Mucosa of rectum (tissue), 2 donors: ENCODE data around the gene MCM10.

Experiments
- H3K27ac ChIP-seq, 2 donors: one replicate each; pipeline ENCODE4 v1.7.0; 2013; ENCODE audit warnings: inconsistent platforms in 2 of 2, low read depth in 2 of 2, low read length in 2 of 2
- H3K27me3 ChIP-seq, 2 donors: one replicate each; pipeline ENCODE4 v1.7.0; 2013; ENCODE audit warnings: low read length in 2 of 2; ENCODE audit not compliant: control insufficient read depth in 2 of 2, insufficient read depth in 2 of 2
- H3K36me3 ChIP-seq, 2 donors: one replicate each; pipeline ENCODE4 v1.7.0; 2013; ENCODE audit warnings: low read length in 2 of 2; ENCODE audit not compliant: control insufficient read depth in 2 of 2, insufficient read depth in 2 of 2
- H3K4me1 ChIP-seq, 2 donors: one replicate each; pipeline ENCODE4 v1.7.0; 2013; ENCODE audit warnings: low read length in 2 of 2, mild to moderate bottlenecking in 1 of 2; ENCODE audit not compliant: control insufficient read depth in 2 of 2, insufficient read depth in 2 of 2
- H3K4me3 ChIP-seq, 2 donors: one replicate each; pipeline ENCODE4 v1.7.0; 2013; ENCODE audit warnings: low read length in 2 of 2
- H3K9ac ChIP-seq, 2 donors: one replicate each; pipeline ENCODE4 v1.7.0; 2013; ENCODE audit warnings: low read length in 2 of 2, low read depth in 1 of 2, mild to moderate bottlenecking in 1 of 2
- H3K9me3 ChIP-seq, 2 donors: one replicate each; pipeline ENCODE4 v1.7.0; 2013; ENCODE audit warnings: low read length in 2 of 2; ENCODE audit not compliant: control insufficient read depth in 2 of 2
- donor health status: healthy.
- donor health status: Normal muscosa, but diverticular disease.

The MCM10 gene

DNA sequence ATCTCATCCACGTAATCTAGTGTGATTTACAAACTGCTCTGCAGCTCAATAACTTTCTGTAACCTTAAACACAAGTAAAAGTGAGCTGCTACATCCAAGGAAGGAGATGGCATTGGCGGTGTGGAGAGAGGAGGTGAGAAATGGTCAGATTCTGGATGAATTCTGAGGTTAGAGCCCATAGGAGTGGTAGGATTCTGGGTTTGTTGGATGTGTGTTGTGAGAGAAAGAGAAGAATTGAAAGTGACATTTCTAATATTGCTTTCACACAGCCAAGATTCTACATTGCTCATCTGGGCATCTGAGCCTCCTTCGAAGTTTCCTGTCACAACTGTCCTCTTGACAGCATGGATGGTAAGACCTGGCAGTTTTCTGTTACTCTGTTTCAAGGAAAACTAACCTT is 2.5 kb downstream of the MCM10 start:
- Histone ChIP-seq H3K36me3 (no peaks in the 10 kb centered on the region), H3K27ac (no peak overlapping the region), H3K9me3 (no peaks in the 10 kb centered on the region)

DNA sequence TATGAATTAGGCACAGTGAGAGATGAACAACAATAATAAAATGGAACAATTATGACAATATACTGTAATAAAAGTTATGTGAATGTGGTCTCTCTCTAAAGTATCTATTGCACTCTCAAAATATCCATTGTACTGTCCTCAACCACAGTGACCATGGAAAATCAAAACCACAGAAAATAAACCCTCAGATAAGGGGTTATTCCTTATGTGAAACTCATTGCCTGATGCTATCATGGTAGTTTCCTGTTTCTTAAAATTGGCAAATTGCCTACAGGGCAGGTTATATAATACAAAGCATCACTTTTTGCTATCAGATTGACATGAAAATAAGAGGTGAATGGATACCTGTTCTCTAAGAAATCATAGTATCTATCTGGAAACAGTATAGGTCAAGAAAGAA is 3.8 kb downstream of the MCM10 start:
- no peaks in the 10 kb centered on the region for H3K9me3 ChIP-seq
- no peaks in the 10 kb centered on the region for H3K36me3 ChIP-seq
- no peak overlapping the region for H3K27ac ChIP-seq
- H3K9ac ChIP-seq, result no peak overlapping the region
- H3K27me3 ChIP-seq, result no peaks in the 10 kb centered on the region
- no peak overlapping the region for H3K4me3 ChIP-seq
- peaks cover 3 to 5% of the 10 kb centered on the region in 2 donors for H3K4me1 ChIP-seq

More for the DNA sequence above, 2.5 kb downstream of the MCM10 start:
- Histone ChIP-seq H3K27me3 (no peaks in the 10 kb centered on the region), H3K9ac (no peak overlapping the region), H3K4me3 (no peak overlapping the region), H3K4me1 (peaks cover 3 to 5% of the 10 kb centered on the region in 2 donors)

DNA sequence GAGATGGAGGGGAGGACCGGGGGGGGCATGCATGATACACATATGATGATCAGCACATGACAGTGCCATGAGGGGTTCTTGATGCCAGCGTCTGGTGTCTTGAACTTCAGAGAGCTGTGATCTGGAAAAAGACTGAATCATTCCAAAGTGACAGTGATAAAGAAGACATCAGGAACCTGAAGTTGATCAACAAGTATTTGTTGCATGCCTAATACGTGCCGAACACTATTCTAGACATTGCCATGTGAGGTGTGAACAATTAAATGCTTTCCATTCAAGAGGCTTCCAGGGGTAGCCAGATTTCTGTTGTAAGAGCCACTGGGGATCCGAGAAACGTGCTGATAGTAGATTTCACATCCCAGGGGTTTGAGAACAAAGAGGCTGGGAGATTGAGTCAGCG is 6.2 kb downstream of the MCM10 start:
- Histone ChIP-seq H3K4me1 (no peaks in the 10 kb centered on the region), H3K27ac (no peak overlapping the region), H3K36me3 (no peaks in the 10 kb centered on the region), H3K9ac (no peak overlapping the region), H3K9me3 (no peaks in the 10 kb centered on the region), H3K27me3 (no peaks in the 10 kb centered on the region), H3K4me3 (no peak overlapping the region)

DNA sequence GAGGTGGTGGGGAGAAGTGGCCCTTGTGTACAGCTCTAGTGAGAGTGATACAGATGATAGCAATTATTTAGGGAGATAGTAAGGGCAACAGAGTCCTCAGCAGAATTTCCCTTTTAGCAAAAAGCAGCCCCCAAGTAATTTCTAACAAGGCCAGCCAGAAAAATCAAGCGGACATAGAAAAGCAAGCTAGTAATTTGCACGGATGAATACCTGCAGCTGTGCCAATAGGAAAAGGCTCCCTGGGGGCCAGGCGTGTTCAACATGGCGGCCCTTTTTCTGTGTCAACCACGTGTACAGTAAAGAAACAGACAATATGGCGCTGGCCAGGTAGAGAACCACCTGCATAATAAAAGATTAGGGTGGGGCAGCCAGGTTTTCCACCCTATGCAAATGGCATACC is 7.4 kb downstream of the MCM10 start:
- Histone ChIP-seq H3K4me1 (no peaks in the 10 kb centered on the region), H3K4me3 (no peak overlapping the region), H3K9ac (no peak overlapping the region)

DNA sequence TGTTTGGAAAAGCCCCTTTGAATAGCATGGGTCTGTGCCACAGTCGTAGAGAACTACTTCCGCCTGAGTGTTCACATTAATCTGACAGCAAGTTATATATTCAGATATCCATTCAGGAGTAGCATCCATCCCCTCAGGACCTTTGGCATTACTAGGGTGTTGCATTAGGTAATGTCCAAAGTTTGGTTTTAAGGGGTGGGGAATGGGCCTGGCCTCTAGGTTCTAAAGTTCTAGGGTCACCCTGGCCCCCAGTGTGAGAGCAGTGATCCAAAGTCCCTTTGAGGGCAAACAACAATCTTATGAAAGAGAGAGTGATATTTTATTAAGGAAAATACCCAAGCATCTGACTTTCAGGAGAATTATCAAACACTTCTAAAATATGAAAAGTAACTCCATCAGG is 12.3 kb downstream of the MCM10 start:
- H3K27me3 ChIP-seq, result no peaks in the 10 kb centered on the region
- no peak overlapping the region for H3K9ac ChIP-seq
- H3K4me1 ChIP-seq, result no peaks in the 10 kb centered on the region
- H3K27ac ChIP-seq, result no peak overlapping the region
- no peaks in the 10 kb centered on the region for H3K9me3 ChIP-seq
- H3K4me3 ChIP-seq, result no peak overlapping the region
- H3K36me3 ChIP-seq, result no peaks in the 10 kb centered on the region

More for the DNA sequence above, 7.4 kb downstream of the MCM10 start:
- no peak overlapping the region for H3K27ac ChIP-seq
- H3K36me3 ChIP-seq, result no peaks in the 10 kb centered on the region
- H3K9me3 ChIP-seq, result no peaks in the 10 kb centered on the region
- no peaks in the 10 kb centered on the region for H3K27me3 ChIP-seq

DNA sequence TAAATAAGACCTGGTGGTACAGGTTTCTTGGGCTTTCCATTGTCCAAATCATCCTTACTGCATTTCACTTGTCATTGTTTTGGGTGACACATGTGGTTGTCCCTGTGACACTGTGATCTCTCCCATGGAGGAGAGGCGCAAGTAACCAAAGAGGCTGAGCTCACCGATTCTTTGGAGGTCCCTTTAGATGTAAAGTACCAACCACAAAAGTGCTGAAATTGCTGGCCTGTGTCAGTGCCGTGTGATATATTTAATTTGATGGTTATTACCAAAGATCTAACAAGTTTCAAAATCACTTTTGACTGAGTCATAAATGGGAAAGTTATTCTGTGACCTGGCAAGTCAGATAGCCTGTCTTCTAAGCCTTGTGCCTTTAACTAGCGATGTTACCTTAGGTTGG is 19.4 kb downstream of the MCM10 start:
- Histone ChIP-seq H3K36me3 (no peaks in the 10 kb centered on the region), H3K4me3 (no peak overlapping the region), H3K27me3 (no peaks in the 10 kb centered on the region), H3K27ac (no peak overlapping the region), H3K9me3 (no peaks in the 10 kb centered on the region), H3K9ac (no peak overlapping the region), H3K4me1 (no peaks in the 10 kb centered on the region)

DNA sequence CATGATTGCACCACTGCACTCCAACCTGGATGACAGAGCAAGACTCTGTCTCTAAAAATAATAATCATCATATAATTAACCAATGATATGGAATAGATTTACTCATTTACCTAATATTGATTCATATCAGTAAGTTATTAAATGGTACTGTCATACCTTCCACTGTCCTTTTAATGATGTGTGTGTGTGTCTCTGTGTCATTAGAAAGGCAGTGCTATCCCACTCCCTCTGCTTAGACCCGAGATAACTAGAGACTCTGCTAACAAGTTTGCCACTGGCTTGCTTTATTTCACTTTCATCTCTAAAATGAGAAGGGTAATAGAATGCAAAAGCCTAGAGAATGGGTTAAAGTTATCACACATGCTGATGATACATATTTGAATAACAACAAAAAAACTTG is 21.1 kb downstream of the MCM10 start:
- no peaks in the 10 kb centered on the region for H3K4me1 ChIP-seq
- H3K27me3 ChIP-seq, result no peaks in the 10 kb centered on the region
- no peak overlapping the region for H3K9ac ChIP-seq
- H3K36me3 ChIP-seq, result no peaks in the 10 kb centered on the region
- H3K4me3 ChIP-seq, result no peak overlapping the region
- H3K27ac ChIP-seq, result no peak overlapping the region
- no peaks in the 10 kb centered on the region for H3K9me3 ChIP-seq

DNA sequence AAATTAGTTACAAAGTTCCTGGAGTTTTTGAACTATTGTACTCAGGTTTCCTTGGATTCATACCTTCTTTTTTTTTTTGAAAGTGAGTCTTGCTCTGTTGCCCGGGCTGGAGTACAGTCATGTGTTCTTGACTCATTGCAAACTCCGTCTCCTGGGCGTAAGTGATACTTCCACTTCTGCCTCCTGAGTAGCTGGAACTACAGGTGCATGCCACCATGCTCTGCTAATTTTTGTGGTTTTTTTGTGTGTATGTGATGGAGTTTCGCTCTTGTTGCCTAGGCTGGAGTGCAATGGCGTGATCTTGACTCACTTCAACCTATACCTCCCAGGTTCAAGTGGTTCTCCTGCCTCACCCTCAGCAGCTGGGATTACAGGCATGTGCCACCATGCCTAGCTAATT is 22.3 kb downstream of the MCM10 start:
- Histone ChIP-seq H3K27me3 (no peaks in the 10 kb centered on the region), H3K4me3 (no peak overlapping the region), H3K4me1 (no peaks in the 10 kb centered on the region), H3K36me3 (peaks cover 0 to 1% of the 10 kb centered on the region in 2 donors), H3K27ac (no peak overlapping the region), H3K9ac (no peak overlapping the region), H3K9me3 (no peaks in the 10 kb centered on the region)

DNA sequence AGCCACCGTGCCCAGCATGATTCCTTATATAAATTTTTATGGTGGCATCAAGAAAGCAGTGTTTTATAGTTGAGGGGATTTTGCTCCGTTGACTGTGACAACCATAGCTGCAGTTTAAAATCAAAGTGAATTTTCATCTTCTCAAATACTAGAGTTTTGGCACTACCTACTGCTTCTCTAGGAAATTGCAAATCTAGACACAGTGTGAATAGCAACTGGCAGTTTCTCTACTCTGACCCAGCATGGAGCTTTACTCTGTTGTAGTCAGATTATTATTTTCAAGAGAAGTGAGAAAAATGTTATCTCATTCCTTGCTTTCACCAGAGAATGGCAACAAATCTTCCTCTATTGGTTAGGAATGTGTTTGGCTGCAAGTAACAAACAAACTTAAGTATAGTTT is 22.9 kb downstream of the MCM10 start:
- no peak overlapping the region for H3K4me3 ChIP-seq
- H3K27me3 ChIP-seq, result no peaks in the 10 kb centered on the region
- no peak overlapping the region for H3K9ac ChIP-seq
- H3K9me3 ChIP-seq, result no peaks in the 10 kb centered on the region
- no peak overlapping the region for H3K27ac ChIP-seq
- H3K36me3 ChIP-seq, result peaks cover 0 to 4% of the 10 kb centered on the region in 2 donors
- H3K4me1 ChIP-seq, result no peaks in the 10 kb centered on the region

DNA sequence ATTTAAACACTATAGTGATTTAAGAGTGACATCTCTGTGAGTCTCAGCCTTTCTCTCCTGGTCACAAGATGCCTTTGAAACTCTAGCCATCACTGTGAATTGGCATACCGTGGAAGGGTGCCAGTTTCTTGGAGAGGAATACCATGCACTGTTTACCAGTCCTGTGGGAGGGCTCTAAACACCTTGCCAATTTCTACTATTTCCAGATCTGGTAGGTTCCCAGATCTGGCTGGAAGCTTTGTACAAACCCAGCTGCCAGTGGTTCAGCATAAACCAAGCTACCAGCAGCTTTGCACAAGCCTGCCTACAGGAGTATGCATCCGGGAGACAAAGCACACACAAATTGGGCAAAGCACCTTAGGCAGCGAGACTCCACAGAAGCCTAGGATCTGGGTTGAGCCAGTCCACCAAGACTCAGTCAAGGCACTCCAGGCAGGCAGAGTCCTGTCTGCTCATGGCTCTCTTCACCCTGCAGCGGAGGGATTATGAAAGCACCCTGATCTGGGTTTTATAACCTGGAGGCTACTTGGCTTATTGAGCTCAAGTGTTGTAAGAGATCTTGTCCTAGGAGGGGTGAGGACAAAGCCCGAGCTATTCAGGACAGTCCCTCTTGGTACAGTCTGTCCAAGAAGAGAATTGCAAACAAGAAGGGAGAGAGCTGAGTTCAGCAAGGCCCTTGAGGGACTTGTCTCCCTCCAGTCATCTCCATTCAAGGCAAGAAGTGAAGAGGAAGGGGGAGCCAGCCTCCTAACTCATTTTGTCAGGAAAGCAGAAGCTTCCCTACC is 23.6 kb downstream of the MCM10 start:
- H3K36me3 ChIP-seq, result peaks cover 0 to 4% of the 10 kb centered on the region in 2 donors
- H3K9me3 ChIP-seq, result no peaks in the 10 kb centered on the region
- H3K27me3 ChIP-seq, result no peaks in the 10 kb centered on the region
- H3K4me3 ChIP-seq, result no peak overlapping the region
- H3K27ac ChIP-seq, result no peak overlapping the region
- no peak overlapping the region for H3K9ac ChIP-seq
- H3K4me1 ChIP-seq, result no peaks in the 10 kb centered on the region
